HepG2 (cell line): ENCODE data around the gene SYCE3. TPM values are rescaled to one million over a fixed set of nuclear protein-coding genes. Genes with fewer than 3 reads are reported as not detected.

ENCODE experiments used
- ATF2 ChIP-seq: sonication (generic); formaldehyde crosslinking; IDR thresholded peaks from 2 replicates; pipeline ENCODE4 v1.4.0; 2020; ENCODE audit warnings: missing genetic modification reagents
- ATF6 ChIP-seq: sonication (generic); formaldehyde crosslinking; conservative IDR thresholded peaks from 2 replicates; pipeline ENCODE4 v1.4.0; 2020; ENCODE audit warnings: missing genetic modification reagents
- BRF2 ChIP-seq: sonication (generic); formaldehyde crosslinking; IDR thresholded peaks from 2 replicates; pipeline ENCODE4 v1.8.1; 2022; ENCODE audit warnings: mild to moderate bottlenecking, missing genetic modification reagents
- CHCHD3 ChIP-seq: sonication (generic); formaldehyde crosslinking; IDR thresholded peaks from 2 replicates; pipeline ENCODE4 v1.8.0; 2022; ENCODE audit warnings: mild to moderate bottlenecking, missing genetic modification reagents, moderate library complexity
- KLF9 ChIP-seq: IDR thresholded peaks from 2 replicates; pipeline ENCODE4 v1.6.1; 2016; ENCODE audit warnings: low read depth
- MIER2 ChIP-seq: IDR thresholded peaks from 2 replicates; pipeline ENCODE4 v1.6.1; 2016; ENCODE audit warnings: missing biosample characterization, missing genetic modification reagents
- NRL ChIP-seq: sonication (generic); formaldehyde crosslinking; IDR thresholded peaks from 2 replicates; pipeline ENCODE4 v1.5.0; 2020; ENCODE audit warnings: missing genetic modification reagents, mild to moderate bottlenecking, moderate library complexity, borderline replicate concordance
- PRPF4 ChIP-seq: fragments of 200-400 bp; formaldehyde crosslinking; IDR thresholded peaks from 2 replicates; pipeline ENCODE4 v1.6.1; 2016; ENCODE audit warnings: low read length, low read depth; ENCODE audit not compliant: poor library complexity, severe bottlenecking
- RERE ChIP-seq: IDR thresholded peaks from 2 replicates; pipeline ENCODE4 v1.6.1; 2016; ENCODE audit warnings: low read depth, missing genetic modification reagents, missing compliant biosample characterization
- RFXANK ChIP-seq: IDR thresholded peaks from 2 replicates; pipeline ENCODE4 v1.6.1; 2016
- TEAD2 ChIP-seq: sonication (generic); formaldehyde crosslinking; IDR thresholded peaks from 2 replicates; pipeline ENCODE4 v1.9.0; 2021; ENCODE audit warnings: missing genetic modification reagents
- ZBTB4 ChIP-seq: sonication (generic); formaldehyde crosslinking; IDR thresholded peaks from 2 replicates; pipeline ENCODE4 v1.4.0; 2020; ENCODE audit warnings: missing genetic modification reagents, mild to moderate bottlenecking, borderline replicate concordance
- ZNF597 ChIP-seq: sonication (generic); formaldehyde crosslinking; IDR thresholded peaks from 2 replicates; pipeline ENCODE4 v1.5.0; 2020; ENCODE audit warnings: missing genetic modification reagents
- polyA plus RNA-seq, 8 experiments: library from polyadenylated mRNA; depleted of rRNA in 3 of 8; stranded (reverse) in 7 of 8; unstranded in 1 of 8; fragments of >200 nt; fragmentation: Illumina TruSeq in 4 of 8; extraction: Trizol in 4 of 8; gene quantifications; 2 replicates each; pipeline versions ENCODE4 v1.2.1 to v1.2.3, GENCODE V29; 2011 to 2016; ENCODE audit warnings: low read depth in 4 of 8, missing spikeins in 1 of 8, mixed read lengths in 1 of 8; ENCODE audit not compliant: insufficient read depth in 1 of 8
- total RNA-seq, 5 experiments: library from RNA; depleted of rRNA; stranded (reverse); fragments of >200 nt; fragmentation: Illumina TruSeq; extraction: Trizol; gene quantifications; 2 replicates each; pipeline ENCODE4 v1.2.3, GENCODE V29; 2016; ENCODE audit warnings: low read depth in 1 of 5

SYCE3 gene
- total and polyA plus RNA-seq, 2 of the 13 experiments (the other 11 are each of a cell fraction or from before 2014, with no cell fraction given): not detected

GRCh38 chr22:50582493-50583293 is 20.0 kb upstream of the SYCE3 start, which contains the start of gene CHKB (continued):
- no peak for TF ChIP-seq ATF6 (CRISPR knock-in tag)
- no peak for TF ChIP-seq RFXANK (CRISPR knock-in tag)
- no peak for TF ChIP-seq ZNF597 (CRISPR knock-in tag)
- TF ChIP-seq RERE (CRISPR knock-in tag): no peak
- TF ChIP-seq KLF9 (CRISPR knock-in tag): no peak
- no peak for TF ChIP-seq BRF2
- no peak for TF ChIP-seq PRPF4
- TF ChIP-seq CHCHD3: no peak
- no peak for TF ChIP-seq TEAD2 (CRISPR knock-in tag)
- no peak for TF ChIP-seq ZBTB4 (CRISPR knock-in tag)
- no peak; the same call in 1 of the 2 replicates for TF ChIP-seq ATF2 (CRISPR knock-in tag)
- 0 out of 2 replicates have a peak, but pooled peaks have one; percentile 59 for TF ChIP-seq NRL
- TF ChIP-seq MIER2: 0 out of 2 replicates have a peak, but pooled peaks have one; percentile 43
